Subcutaneous adipose tissue (tissue), 4 donors: Measurements from ENCODE around the gene NAP1L5. TPM values are rescaled to one million over a fixed set of nuclear protein-coding genes. Genes with fewer than 3 reads are reported as not detected.

ENCODE experiments used
- total RNA-seq, 4 donors: library from RNA; depleted of rRNA; stranded (reverse); fragments of >200 nt; gene quantifications; one replicate each; pipeline ENCODE4 v1.1.0, GENCODE V29; 2016
- TF ChIP-seq, protein P1 (sequence below): fragments of 450-650 bp; IDR thresholded peaks from one replicate; pipeline ENCODE4 v1.5.1; 2016; ENCODE audit warnings: low read depth, mild to moderate bottlenecking, control low read depth, antibody characterized with exemption, moderate library complexity

Gene NAP1L5
- total RNA-seq, 4 donors from 2014 or later = 4.1 to 7.5 (median 6.0) TPM

DNA sequence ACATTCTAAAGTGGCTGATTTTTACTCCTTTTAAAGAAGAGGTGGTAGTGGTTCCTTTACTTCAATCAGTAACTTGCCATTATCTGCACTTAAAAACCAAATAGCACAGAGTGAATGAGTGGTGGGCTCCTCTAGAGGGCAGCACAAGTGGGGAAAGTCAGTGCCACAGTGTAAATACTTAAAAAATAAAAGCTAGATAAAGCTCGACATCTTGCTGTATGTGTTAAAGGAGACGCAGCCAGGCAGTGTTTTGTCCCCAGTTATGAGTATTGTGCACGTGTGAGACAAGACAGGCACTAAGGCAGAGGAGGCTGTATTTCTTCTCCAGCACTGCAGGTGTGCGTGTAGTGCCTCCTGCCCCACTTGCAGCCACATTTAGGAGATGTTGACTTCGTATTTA lies 24.6 kb downstream of the NAP1L5 start:
- TF ChIP-seq, protein P1, sequence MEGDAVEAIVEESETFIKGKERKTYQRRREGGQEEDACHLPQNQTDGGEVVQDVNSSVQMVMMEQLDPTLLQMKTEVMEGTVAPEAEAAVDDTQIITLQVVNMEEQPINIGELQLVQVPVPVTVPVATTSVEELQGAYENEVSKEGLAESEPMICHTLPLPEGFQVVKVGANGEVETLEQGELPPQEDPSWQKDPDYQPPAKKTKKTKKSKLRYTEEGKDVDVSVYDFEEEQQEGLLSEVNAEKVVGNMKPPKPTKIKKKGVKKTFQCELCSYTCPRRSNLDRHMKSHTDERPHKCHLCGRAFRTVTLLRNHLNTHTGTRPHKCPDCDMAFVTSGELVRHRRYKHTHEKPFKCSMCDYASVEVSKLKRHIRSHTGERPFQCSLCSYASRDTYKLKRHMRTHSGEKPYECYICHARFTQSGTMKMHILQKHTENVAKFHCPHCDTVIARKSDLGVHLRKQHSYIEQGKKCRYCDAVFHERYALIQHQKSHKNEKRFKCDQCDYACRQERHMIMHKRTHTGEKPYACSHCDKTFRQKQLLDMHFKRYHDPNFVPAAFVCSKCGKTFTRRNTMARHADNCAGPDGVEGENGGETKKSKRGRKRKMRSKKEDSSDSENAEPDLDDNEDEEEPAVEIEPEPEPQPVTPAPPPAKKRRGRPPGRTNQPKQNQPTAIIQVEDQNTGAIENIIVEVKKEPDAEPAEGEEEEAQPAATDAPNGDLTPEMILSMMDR = no peak

DNA sequence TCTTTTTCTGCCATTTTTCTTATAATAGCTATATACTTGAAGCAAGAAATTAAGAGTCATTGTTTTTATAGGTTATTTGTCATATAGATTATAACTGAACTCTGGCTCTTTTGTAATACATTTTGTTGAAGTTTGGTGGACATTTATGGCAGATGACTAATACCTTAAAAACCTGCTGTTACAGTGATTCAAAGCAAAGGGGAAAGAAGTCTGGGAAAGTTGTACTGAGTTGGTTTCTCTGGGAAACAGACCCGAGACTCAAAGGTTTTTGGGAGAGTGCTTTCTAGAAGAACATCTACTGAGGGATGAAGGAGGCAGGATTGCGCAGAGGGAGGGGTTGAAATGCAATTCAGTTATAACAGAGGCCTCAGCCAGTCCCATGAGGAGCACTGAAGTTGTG lies 35.9 kb downstream of the NAP1L5 start:
- TF ChIP-seq, protein P1 = no peak

DNA sequence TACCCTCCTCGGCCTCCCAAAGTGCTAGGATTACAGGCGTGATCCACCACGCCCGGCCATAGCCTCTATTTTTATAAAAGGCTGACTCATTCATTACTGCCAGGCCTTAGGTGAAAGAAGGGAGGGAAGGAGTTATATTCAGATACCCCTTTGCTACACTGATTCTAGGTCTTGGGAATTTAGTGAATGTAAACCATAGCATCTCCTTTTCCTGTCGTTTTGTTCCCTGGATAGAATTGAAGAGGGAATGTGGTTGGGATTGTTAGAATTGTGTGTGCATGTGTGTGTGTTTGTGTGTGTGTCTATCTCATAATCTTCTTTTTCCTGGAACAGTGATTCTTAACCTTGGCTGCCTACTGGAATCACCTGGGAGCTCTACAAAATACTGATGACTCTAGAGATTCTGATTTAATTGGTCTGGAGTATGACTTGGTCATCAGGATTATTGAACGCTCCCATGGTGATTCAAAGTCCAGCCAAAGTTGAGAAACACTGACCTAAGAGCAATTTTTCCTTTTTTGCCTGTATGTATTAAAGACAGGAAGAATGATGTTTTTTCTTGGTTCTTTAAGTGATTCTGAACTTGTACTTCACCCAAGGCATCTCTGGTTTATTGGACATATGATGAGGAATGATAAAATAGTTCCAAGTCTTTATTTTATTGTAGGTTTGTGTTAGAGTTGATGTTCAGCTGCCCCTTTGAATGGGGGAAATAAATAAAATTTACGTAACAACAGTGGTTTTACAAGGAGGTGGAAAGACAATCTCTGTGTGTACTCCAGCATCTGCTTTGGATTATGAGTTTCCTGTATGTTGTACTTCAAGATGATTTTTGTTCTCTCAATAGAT lies 37.0 kb downstream of the NAP1L5 start:
- TF ChIP-seq, protein P1 = no peak

DNA sequence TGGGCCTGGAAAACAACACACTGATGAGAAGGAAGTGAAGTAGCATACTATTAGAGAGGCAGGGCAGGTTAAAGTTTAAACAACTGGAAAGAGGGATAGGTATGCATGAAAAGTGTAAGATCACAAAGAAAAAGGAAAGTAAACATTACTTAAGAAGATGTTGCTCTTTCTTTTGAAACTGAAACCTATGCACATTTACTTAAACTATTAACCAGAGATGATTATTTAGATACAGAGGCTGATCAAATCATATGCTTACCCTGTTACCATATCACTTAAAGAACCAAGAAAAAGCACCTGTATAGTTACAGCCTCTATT lies 37.8 kb downstream of the NAP1L5 start:
- TF ChIP-seq, protein P1 = no peak

DNA sequence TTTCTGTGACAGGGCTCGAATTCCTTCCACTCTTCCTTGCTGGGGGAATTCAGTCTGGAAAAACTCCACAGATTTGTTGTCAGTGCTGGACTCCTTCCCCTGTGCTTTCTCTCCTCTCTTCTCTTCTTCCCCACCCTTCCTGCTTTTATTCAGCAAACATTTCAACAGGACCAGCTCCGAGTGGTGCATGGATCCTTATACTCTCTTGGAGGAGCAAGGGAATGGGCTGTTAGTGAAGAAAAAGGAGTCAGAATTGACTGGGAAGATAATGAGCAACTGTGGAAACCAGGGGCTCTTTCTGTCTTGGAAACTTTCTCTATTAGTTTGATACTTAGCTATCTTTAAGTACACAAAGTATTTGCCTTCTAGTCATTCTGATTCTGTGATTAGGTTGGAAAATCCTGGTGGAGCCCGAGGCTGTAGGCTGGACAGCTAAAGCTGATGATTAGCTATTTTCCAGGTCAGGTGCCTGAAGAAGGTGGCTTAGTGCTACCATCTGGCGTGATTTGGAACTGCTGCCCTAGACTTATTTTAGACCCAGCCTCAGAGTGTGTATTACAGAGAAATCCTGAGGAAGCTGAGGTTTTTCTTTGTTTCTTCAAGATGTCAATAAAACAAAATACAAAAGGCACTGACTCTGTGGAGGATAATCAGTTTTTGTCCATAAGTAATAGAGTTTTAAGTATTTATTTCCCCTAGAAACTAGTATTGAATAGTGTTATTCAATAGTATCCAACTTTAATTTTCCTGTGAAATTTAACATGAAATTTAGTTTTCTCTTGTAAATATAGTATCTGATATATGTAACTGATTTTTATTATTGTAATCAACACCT lies 38.4 kb downstream of the NAP1L5 start:
- TF ChIP-seq, protein P1 = no peak

DNA sequence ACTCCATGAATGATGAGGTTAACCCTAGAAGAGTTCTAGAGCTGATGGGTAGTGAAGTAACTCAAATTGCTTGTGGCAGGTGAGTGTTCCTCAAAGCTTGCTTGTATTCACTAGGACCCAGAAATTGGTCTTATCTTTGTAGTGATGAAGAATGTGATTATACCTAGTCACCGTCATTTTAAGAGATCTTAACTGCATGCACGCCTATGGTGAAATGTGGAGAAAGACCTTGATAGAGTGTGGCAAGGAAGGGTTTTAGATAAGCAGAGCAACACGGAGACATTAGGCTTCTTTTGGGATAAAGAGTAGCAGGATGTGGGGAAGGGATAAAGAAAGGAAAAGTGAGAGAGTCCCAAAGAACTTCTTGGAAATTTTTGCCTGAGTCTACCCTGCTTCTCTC lies 42.4 kb downstream of the NAP1L5 start:
- TF ChIP-seq, protein P1 = no peak

DNA sequence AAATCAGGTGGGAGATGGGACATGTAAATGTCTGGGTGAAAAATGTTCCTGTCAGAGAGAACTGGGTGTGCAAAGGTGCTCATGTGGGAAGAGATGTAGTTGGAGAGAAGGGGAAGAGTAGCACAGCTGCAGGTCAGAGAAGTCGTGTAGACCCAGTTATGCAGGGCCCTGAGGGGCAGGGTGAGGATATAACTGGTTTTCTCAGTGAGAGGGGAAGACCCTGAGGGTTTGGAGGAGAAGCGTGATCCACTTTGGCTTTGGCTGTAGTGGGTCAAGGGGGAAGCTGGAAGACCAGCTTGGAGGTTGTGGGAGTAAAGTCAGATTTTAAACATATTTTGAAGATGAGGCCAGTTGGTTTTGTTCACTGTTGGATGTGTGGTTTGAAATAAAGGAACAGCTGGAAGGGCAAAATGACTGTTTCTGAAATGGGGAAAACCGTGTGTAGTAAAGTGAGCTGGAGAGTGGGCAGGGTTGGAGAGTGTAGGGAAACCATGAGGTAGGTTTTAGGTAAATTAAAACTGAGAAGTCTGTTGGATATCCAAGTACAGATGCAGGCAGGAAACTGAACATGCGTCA lies 44.2 kb downstream of the NAP1L5 start:
- TF ChIP-seq, protein P1 = no peak
